SK-N-SH (cell line): ENCODE results near the gene KLHL30. TPM values are rescaled to one million over a fixed set of nuclear protein-coding genes. Genes with fewer than 3 reads are reported as not detected.
A peak's percentile ranks its signal among the peaks of the same experiment; 100 is the strongest.

ENCODE experiments used
- CTCF ChIA-PET: fragments of 300-600, 350-600 bp; formaldehyde crosslinking; extraction: SDS; loops from one replicate; lab custom pipeline; 2021; lab: Yijun Ruan, JAX
- POLR2A ChIA-PET: fragments of 350-600 bp; sonication (Branson Sonifier 250); formaldehyde crosslinking; extraction: SDS; loops from one replicate; lab custom pipeline; 2020; ENCODE audit warnings: antibody characterized with exemption, inconsistent platforms; lab: Yijun Ruan, JAX
- DNase-seq: peaks from one replicate; pipeline ENCODE4 v3.0.0; 2012
- H2AFZ ChIP-seq: fragments of 200-600 bp; sonication (generic); 2 replicates; pipeline ENCODE4 v1.8.1; 2016; ENCODE audit warnings: antibody characterized with exemption, mild to moderate bottlenecking, low read depth
- H3F3A ChIP-seq: fragments of 200-600 bp; sonication (generic); replicated peaks from 2 replicates; pipeline ENCODE3; 2016; ENCODE audit warnings: antibody characterized with exemption, mild to moderate bottlenecking; ENCODE audit not compliant: insufficient read depth
- H3K27ac ChIP-seq, 2 experiments: fragments of 200-500 bp in 1 of 2; fragments of 200-600 bp in 1 of 2; sonication (Bioruptor generic) in 1 of 2; sonication (generic), shearing (Covaris generic) in 1 of 2; 2 replicates each; pipeline versions ENCODE4 v1.5.1 to v1.6.1; 2014 to 2016; ENCODE audit warnings: low read depth in 2 of 2, inconsistent platforms in 1 of 2, low read length in 1 of 2, mild to moderate bottlenecking in 1 of 2, mixed read lengths in 1 of 2
- H3K27me3 ChIP-seq: fragments of 200-600 bp; sonication (generic), shearing (Covaris generic); 2 replicates; pipeline ENCODE4 v1.6.1; 2016; ENCODE audit warnings: mixed run types; ENCODE audit not compliant: insufficient read depth
- H3K36me3 ChIP-seq, 2 experiments: fragments of 200-500 bp in 1 of 2; fragments of 200-600 bp in 1 of 2; sonication (Bioruptor generic) in 1 of 2; sonication (generic) in 1 of 2; replicated peaks in 1 of 2; 2 replicates each; pipeline versions ENCODE3 to v1.5.1; 2014 to 2016; ENCODE audit warnings: low read length in 1 of 2, mild to moderate bottlenecking in 1 of 2; ENCODE audit not compliant: insufficient read depth in 2 of 2, control insufficient read depth in 1 of 2
- H3K4me1 ChIP-seq, 2 experiments: fragments of 200-500 bp in 1 of 2; fragments of 200-600 bp in 1 of 2; sonication (Bioruptor generic) in 1 of 2; sonication (generic), shearing (Covaris generic) in 1 of 2; 2 replicates each; pipeline versions ENCODE4 v1.5.1 to v1.6.1; 2014 to 2016; ENCODE audit warnings: low read depth in 1 of 2, low read length in 1 of 2, mixed run types in 1 of 2; ENCODE audit not compliant: insufficient read depth in 2 of 2, control insufficient read depth in 1 of 2
- H3K4me2 ChIP-seq: fragments of 200-600 bp; sonication (generic), shearing (Covaris generic); 2 replicates; pipeline ENCODE4 v1.6.1; 2017; ENCODE audit warnings: mixed run types
- H3K4me3 ChIP-seq, 2 experiments: fragments of 200-500 bp in 1 of 2; fragments of 200-600 bp in 1 of 2; sonication (Bioruptor generic) in 1 of 2; sonication (generic), shearing (Covaris generic) in 1 of 2; 2 replicates each; pipeline versions ENCODE4 v1.5.1 to v1.8.1; 2014 to 2016; ENCODE audit warnings: low read depth in 2 of 2, inconsistent platforms in 1 of 2, low read length in 1 of 2, mild to moderate bottlenecking in 1 of 2, mixed read lengths in 1 of 2, moderate library complexity in 1 of 2
- H3K79me2 ChIP-seq: fragments of 200-600 bp; sonication (generic); 2 replicates; pipeline ENCODE4 v1.8.1; 2017; ENCODE audit warnings: mild to moderate bottlenecking; ENCODE audit not compliant: insufficient read depth
- H3K9ac ChIP-seq: fragments of 200-600 bp; sonication (generic); 2 replicates; pipeline ENCODE4 v1.6.1; 2017; ENCODE audit warnings: mixed run types
- H3K9me2 ChIP-seq: fragments of 200-600 bp; sonication (generic); 2 replicates; pipeline ENCODE4 v1.6.1; 2017; ENCODE audit warnings: mixed run types
- H3K9me3 ChIP-seq: fragments of 200-600 bp; sonication (generic); 2 replicates; pipeline ENCODE4 v1.6.1; 2017; ENCODE audit warnings: mixed run types, mild to moderate bottlenecking, moderate library complexity
- H4K20me1 ChIP-seq: fragments of 200-600 bp; sonication (generic); 2 replicates; pipeline ENCODE4 v1.6.1; 2017; ENCODE audit warnings: mild to moderate bottlenecking, mixed run types; ENCODE audit not compliant: insufficient read depth
- CTCF ChIP-seq: fragments of 200-600 bp; sonication (generic); IDR thresholded peaks from 2 replicates; pipeline ENCODE4 v1.6.1; 2017; ENCODE audit warnings: antibody characterized with exemption, mild to moderate bottlenecking, moderate library complexity
- IRF3 ChIP-seq: fragments of 150-350 bp; IDR thresholded peaks from 2 replicates; pipeline ENCODE4 v1.6.1; 2016; ENCODE audit warnings: mild to moderate bottlenecking, low read depth, low read length
- MXI1 ChIP-seq: IDR thresholded peaks from 2 replicates; pipeline ENCODE4 v1.6.1; 2012; ENCODE audit warnings: mild to moderate bottlenecking, low read depth, low read length, improper control_type of control experiment
- POLR2AphosphoS5 ChIP-seq: IDR thresholded peaks from 2 replicates; pipeline ENCODE4 v1.6.1; 2012; ENCODE audit warnings: low read depth, low read length
- RCOR1 ChIP-seq: fragments of 150-350 bp; IDR thresholded peaks from 2 replicates; pipeline ENCODE4 v1.6.1; 2017; ENCODE audit warnings: antibody characterized with exemption, low read length
- RFX5 ChIP-seq: IDR thresholded peaks from 2 replicates; pipeline ENCODE4 v1.6.1; 2012; ENCODE audit warnings: mild to moderate bottlenecking, improper control_type of control experiment, low read length
- TAF1 ChIP-seq: IDR thresholded peaks from 2 replicates; pipeline ENCODE4 v1.6.1; 2012; ENCODE audit warnings: low read depth, mild to moderate bottlenecking, low read length, moderate library complexity, borderline replicate concordance
- TEAD4 ChIP-seq: IDR thresholded peaks from 2 replicates; pipeline ENCODE4 v1.4.0; 2012; ENCODE audit warnings: mild to moderate bottlenecking, borderline replicate concordance; ENCODE audit not compliant: insufficient read depth
- WGBS: methylation state at CpG from one replicate; pipeline ENCODE4 v1.1.6; 2017; ENCODE audit warnings: low lambda C conversion rate; 5-methylcytosine and 5-hydroxymethylcytosine counted together
- polyA plus RNA-seq, 3 experiments: library from polyadenylated mRNA; depleted of rRNA; stranded (reverse); fragments of >200 nt; gene quantifications; 2 replicates each; pipeline ENCODE4 v1.2.3, GENCODE V29; 2012
- TF ChIP-seq, protein P1 (sequence below): IDR thresholded peaks from 2 replicates; pipeline ENCODE4 v1.4.0; 2012; ENCODE audit warnings: low read depth, borderline replicate concordance
- TF ChIP-seq, protein P2 (sequence below): IDR thresholded peaks from 2 replicates; pipeline ENCODE4 v1.4.0; 2012; ENCODE audit warnings: low read depth, borderline replicate concordance

The KLHL30 gene
- polyA plus RNA-seq, 1 of the 3 experiments (the other 2 are of a cell fraction): not detected

DNA sequence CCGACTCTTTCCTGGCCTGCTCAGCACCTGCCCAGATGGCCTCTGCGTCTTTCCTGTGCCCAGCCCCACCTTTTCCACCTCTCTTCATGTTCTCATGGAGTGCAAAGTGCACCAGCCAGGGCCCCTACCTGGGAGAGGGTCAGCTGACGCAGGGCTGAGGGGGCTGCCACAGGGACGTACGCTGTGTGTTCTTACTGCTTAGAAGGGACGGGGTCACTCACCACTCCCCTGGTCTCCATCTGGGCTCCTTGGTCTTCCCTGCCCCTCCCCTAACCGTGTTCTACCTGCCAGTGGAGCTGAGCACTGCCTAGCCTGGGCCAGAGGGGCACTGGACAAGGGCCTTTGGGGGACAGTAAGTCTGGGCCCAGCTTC, 28.9 kb downstream of the KLHL30 start:
- no peaks in the 10 kb centered on the region for H3K79me2 ChIP-seq
- TF ChIP-seq MXI1: no peak
- TF ChIP-seq TEAD4: no peak
- TF ChIP-seq, protein P1, sequence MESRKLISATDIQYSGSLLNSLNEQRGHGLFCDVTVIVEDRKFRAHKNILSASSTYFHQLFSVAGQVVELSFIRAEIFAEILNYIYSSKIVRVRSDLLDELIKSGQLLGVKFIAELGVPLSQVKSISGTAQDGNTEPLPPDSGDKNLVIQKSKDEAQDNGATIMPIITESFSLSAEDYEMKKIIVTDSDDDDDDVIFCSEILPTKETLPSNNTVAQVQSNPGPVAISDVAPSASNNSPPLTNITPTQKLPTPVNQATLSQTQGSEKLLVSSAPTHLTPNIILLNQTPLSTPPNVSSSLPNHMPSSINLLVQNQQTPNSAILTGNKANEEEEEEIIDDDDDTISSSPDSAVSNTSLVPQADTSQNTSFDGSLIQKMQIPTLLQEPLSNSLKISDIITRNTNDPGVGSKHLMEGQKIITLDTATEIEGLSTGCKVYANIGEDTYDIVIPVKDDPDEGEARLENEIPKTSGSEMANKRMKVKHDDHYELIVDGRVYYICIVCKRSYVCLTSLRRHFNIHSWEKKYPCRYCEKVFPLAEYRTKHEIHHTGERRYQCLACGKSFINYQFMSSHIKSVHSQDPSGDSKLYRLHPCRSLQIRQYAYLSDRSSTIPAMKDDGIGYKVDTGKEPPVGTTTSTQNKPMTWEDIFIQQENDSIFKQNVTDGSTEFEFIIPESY: no peak
- no peak for TF ChIP-seq POLR2AphosphoS5
- ChIA-PET CTCF (interaction anchor here (1.0 to 1.1 kb wide), 3 partner anchors 8 to 309 kb away, joined by 3 to 4 read pairs (median 3); no protein-coding TSS in a partner anchor), POLR2A (interaction anchor here (0.8 kb wide), 1 partner anchor 9 kb away, joined by 3 read pairs; no protein-coding TSS in a partner anchor)
- no peak overlapping the region for H3K9ac ChIP-seq
- peaks cover 0 to 26% of the 10 kb centered on the region in 2 experiments; a peak in 3 of 4 replicates for H3K4me1 ChIP-seq
- H4K20me1 ChIP-seq: no peaks in the 10 kb centered on the region
- WGBS: 93% methylated on average over 4 of the region's 7 CpGs
- H3F3A ChIP-seq: peaks cover 29% of the 10 kb centered on the region
- H3K4me2 ChIP-seq: no peak overlapping the region
- 0 out of 4 replicates have a peak overlapping the region, but pooled peaks of 1 of the 2 experiments have one; percentile 7 for H3K27ac ChIP-seq
- H2AFZ ChIP-seq: no peak overlapping the region
- H3K27me3 ChIP-seq: no peaks in the 10 kb centered on the region
- no peak overlapping the region for H3K4me3 ChIP-seq
- H3K36me3 ChIP-seq: peaks cover 0 to 32% of the 10 kb centered on the region in 2 experiments
- DNase-seq: no peak
- no peaks in the 10 kb centered on the region for H3K9me3 ChIP-seq
- no peaks in the 10 kb centered on the region for H3K9me2 ChIP-seq

DNA sequence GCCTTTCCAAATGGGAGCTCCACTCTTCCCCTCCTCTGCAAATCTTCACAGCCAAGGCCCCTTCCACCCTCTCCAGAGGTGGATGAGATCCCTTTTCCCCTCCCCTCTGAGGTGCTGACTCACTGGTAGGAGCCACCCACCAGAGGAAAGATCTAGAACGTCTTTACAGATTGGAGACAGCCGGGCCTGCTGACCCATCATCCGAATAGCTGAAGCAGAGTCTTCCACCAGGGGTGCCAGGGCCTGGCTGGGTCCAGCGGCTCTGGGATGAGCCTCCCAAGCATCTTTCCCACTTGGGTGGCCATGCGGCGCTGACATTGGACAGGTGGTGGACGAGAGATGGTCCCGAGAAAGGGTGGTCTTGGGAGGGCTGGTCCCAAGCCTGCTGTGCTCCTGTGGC, 29.3 kb downstream of the KLHL30 start:
- CTCF ChIA-PET: interaction anchor here (1.0 to 1.1 kb wide), 3 partner anchors 9 to 309 kb away, joined by 3 to 4 read pairs (median 3); no protein-coding TSS in a partner anchor
- no peaks in the 10 kb centered on the region for H3K79me2 ChIP-seq
- H3K4me2 ChIP-seq: no peak overlapping the region
- H3K4me3 ChIP-seq: no peak overlapping the region
- no peaks in the 10 kb centered on the region for H4K20me1 ChIP-seq
- no peak overlapping the region for H3K9ac ChIP-seq
- 96% methylated on average over 4 of the region's 8 CpGs for WGBS
- peaks cover 0 to 25% of the 10 kb centered on the region in 2 experiments; a peak in 3 of 4 replicates for H3K4me1 ChIP-seq
- peak; percentile 19 for DNase-seq
- H3F3A ChIP-seq: peaks cover 29% of the 10 kb centered on the region
- H3K27me3 ChIP-seq: no peaks in the 10 kb centered on the region
- no peaks in the 10 kb centered on the region for H3K9me3 ChIP-seq
- H3K9me2 ChIP-seq: no peaks in the 10 kb centered on the region
- no peak for TF ChIP-seq POLR2AphosphoS5
- H3K27ac ChIP-seq: peak overlapping the region in 1 of 2 experiments; percentile 96; a peak in 1 of 4 replicates
- H2AFZ ChIP-seq: no peak overlapping the region
- POLR2A ChIA-PET: interaction anchor here (0.8 kb wide), 1 partner anchor 9 kb away, joined by 3 read pairs; no protein-coding TSS in a partner anchor
- H3K36me3 ChIP-seq: peaks cover 0 to 36% of the 10 kb centered on the region in 2 experiments

- Histone ChIP-seq H3K36me3 (peaks cover 0 to 42% of the 10 kb centered on the region in 2 experiments), H2AFZ (no peak overlapping the region), H3K27me3 (no peaks in the 10 kb centered on the region), H3K4me1 (peaks cover 0 to 22% of the 10 kb centered on the region in 2 experiments; a peak in 3 of 4 replicates), H3F3A (peaks cover 29% of the 10 kb centered on the region), H3K4me3 (no peak overlapping the region), H3K9me3 (no peaks in the 10 kb centered on the region), H3K9me2 (no peaks in the 10 kb centered on the region), H3K79me2 (no peaks in the 10 kb centered on the region), H3K9ac (peak overlapping the region; percentile 71), H4K20me1 (no peaks in the 10 kb centered on the region), H3K27ac (peak overlapping the region in 1 of 2 experiments; percentile 96; a peak in 2 of 4 replicates), H3K4me2 (peak overlapping the region; percentile 56)
- WGBS: 93% methylated on average over 6 of the region's 13 CpGs
- ChIA-PET CTCF (interaction anchor here (1.0 to 1.1 kb wide), 3 partner anchors 8 to 310 kb away, joined by 3 to 4 read pairs (median 3); no protein-coding TSS in a partner anchor), POLR2A (interaction anchor here (0.8 kb wide), 1 partner anchor 8 kb away, joined by 3 read pairs; no protein-coding TSS in a partner anchor)
- TF ChIP-seq, protein P2, sequence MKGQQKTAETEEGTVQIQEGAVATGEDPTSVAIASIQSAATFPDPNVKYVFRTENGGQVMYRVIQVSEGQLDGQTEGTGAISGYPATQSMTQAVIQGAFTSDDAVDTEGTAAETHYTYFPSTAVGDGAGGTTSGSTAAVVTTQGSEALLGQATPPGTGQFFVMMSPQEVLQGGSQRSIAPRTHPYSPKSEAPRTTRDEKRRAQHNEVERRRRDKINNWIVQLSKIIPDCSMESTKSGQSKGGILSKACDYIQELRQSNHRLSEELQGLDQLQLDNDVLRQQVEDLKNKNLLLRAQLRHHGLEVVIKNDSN: no peak
- no peak for TF ChIP-seq IRF3
- TF ChIP-seq CTCF: no peak
- TF ChIP-seq RFX5: no peak
- TF ChIP-seq TAF1: no peak
- TF ChIP-seq RCOR1: no peak
- DNase-seq: peak; percentile 22
Measured at GRCh38 chr2:238168196-238169047, 30.0 kb downstream of the KLHL30 start.
